C4-2B (cell line): ENCODE data around the gene BMI1.

Experiments used
- H3K27ac ChIP-seq: fragments of 450-650 bp; 2 replicates; pipeline ENCODE4 v1.5.1; 2017
- CTCF ChIP-seq: fragments of 450-650 bp; conservative IDR thresholded peaks from 2 replicates; pipeline ENCODE4 v1.5.1; 2017; ENCODE audit warnings: mild to moderate bottlenecking
- ZFX ChIP-seq: fragments of 450-650 bp; IDR thresholded peaks from 2 replicates; pipeline ENCODE4 v1.6.1; 2017

The BMI1 gene

GRCh38 chr10:22319980-22320558 is 830 bp upstream of the BMI1 start:
- peak overlapping the region; percentile 100 for H3K27ac ChIP-seq

GRCh38 chr10:22321156-22321923 is 441 bp downstream of the BMI1 start:
- TF ChIP-seq ZFX: peak; percentile 76
- TF ChIP-seq CTCF: no peak
- H3K27ac ChIP-seq: peak overlapping the region; percentile 100

More at GRCh38 chr10:22319980-22320558, 830 bp upstream of the BMI1 start:
- no peak for TF ChIP-seq CTCF

- peak overlapping the region; percentile 100 for H3K27ac ChIP-seq
- TF ChIP-seq ZFX (no peak), CTCF (no peak)
These were observed 1.2 kb downstream of the BMI1 start for GRCh38 chr10:22321924-22322640.

- TF ChIP-seq ZFX (no peak), CTCF (no peak)
- no peak overlapping the region for H3K27ac ChIP-seq
These were observed 1.8 kb downstream of the BMI1 start for GRCh38 chr10:22322641-22323160.

GRCh38 chr10:22323538-22324305 is 2.8 kb downstream of the BMI1 start:
- no peak overlapping the region for H3K27ac ChIP-seq
- TF ChIP-seq ZFX (no peak), CTCF (no peak)

- H3K27ac ChIP-seq: no peak overlapping the region
- TF ChIP-seq CTCF (no peak), ZFX (no peak)
These were observed 3.5 kb downstream of the BMI1 start for GRCh38 chr10:22324413-22324812.
